ENCODE results near the gene SEMA3D.
"Not testable (repeated sequence)": the region's sequence is repeated elsewhere in the genome, so short reads cannot be mapped to it uniquely, and the experiment has no call there.

Gene SEMA3D

GRCh38 chr7:85006754-85007153 is 180.1 kb downstream of the SEMA3D start:
- TF ChIP-seq Cebpa-rat (IDR thresholded peaks at IDR 0.05), result no peak
- H3K9me3 ChIP-seq, result no peaks in the 10 kb centered on the region
- H3K27me3 ChIP-seq, result no peaks in the 10 kb centered on the region
- H3K9ac ChIP-seq, result no peak overlapping the region
- no peak overlapping the region for H3K27ac ChIP-seq
- no peak overlapping the region for H3K4me3 ChIP-seq
- no peak overlapping the region for H3K4me2 ChIP-seq
- H4K20me1 ChIP-seq, result no peaks in the 10 kb centered on the region
- no peaks in the 10 kb centered on the region for H3K36me3 ChIP-seq
- H3K4me1 ChIP-seq, result no peaks in the 10 kb centered on the region

- TF ChIP-seq Cebpa-rat (IDR thresholded peaks at IDR 0.05), result no peak
- H3K27ac ChIP-seq, result no peak overlapping the region
- H3K36me3 ChIP-seq, result no peaks in the 10 kb centered on the region
- no peak overlapping the region for H3K9ac ChIP-seq
- no peaks in the 10 kb centered on the region for H3K4me1 ChIP-seq
- H3K9me3 ChIP-seq, result no peaks in the 10 kb centered on the region
- no peak overlapping the region for H3K4me3 ChIP-seq
- no peak overlapping the region for H3K4me2 ChIP-seq
- no peaks in the 10 kb centered on the region for H3K27me3 ChIP-seq
- H4K20me1 ChIP-seq, result no peaks in the 10 kb centered on the region
These were observed 182.5 kb downstream of the SEMA3D start for GRCh38 chr7:85004402-85004801.

- no peaks in the 10 kb centered on the region for H4K20me1 ChIP-seq
- H3K9me3 ChIP-seq, result no peaks in the 10 kb centered on the region
- no peak overlapping the region for H3K4me2 ChIP-seq
- H3K4me1 ChIP-seq, result no peaks in the 10 kb centered on the region
- H3K27me3 ChIP-seq, result no peaks in the 10 kb centered on the region
- no peak overlapping the region for H3K9ac ChIP-seq
- no peak for TF ChIP-seq Cebpa-rat (IDR thresholded peaks at IDR 0.05)
- no peak overlapping the region for H3K27ac ChIP-seq
- H3K36me3 ChIP-seq, result no peaks in the 10 kb centered on the region
- H3K4me3 ChIP-seq, result no peak overlapping the region
These were observed 185.1 kb downstream of the SEMA3D start for GRCh38 chr7:85001495-85002345.

- Histone ChIP-seq H4K20me1 (no peaks in the 10 kb centered on the region), H3K36me3 (no peaks in the 10 kb centered on the region), H3K4me1 (no peaks in the 10 kb centered on the region), H3K9ac (no peak overlapping the region), H3K4me3 (no peak overlapping the region), H3K9me3 (no peaks in the 10 kb centered on the region), H3K4me2 (no peak overlapping the region), H3K27me3 (no peaks in the 10 kb centered on the region), H3K27ac (no peak overlapping the region)
- TF ChIP-seq Cebpa-rat (IDR thresholded peaks at IDR 0.05), result no peak
These were observed 186.0 kb downstream of the SEMA3D start for GRCh38 chr7:85000735-85001350.

GRCh38 chr7:84999450-84999849 is 187.4 kb downstream of the SEMA3D start:
- no peak overlapping the region for H3K27ac ChIP-seq
- H3K27me3 ChIP-seq, result no peaks in the 10 kb centered on the region
- H3K4me2 ChIP-seq, result no peak overlapping the region
- H3K4me3 ChIP-seq, result no peak overlapping the region
- H3K9ac ChIP-seq, result no peak overlapping the region
- no peaks in the 10 kb centered on the region for H4K20me1 ChIP-seq
- no peaks in the 10 kb centered on the region for H3K4me1 ChIP-seq
- H3K9me3 ChIP-seq, result no peaks in the 10 kb centered on the region
- TF ChIP-seq Cebpa-rat (IDR thresholded peaks at IDR 0.05), result no peak
- no peaks in the 10 kb centered on the region for H3K36me3 ChIP-seq

GRCh38 chr7:84998665-84999064 is 188.2 kb downstream of the SEMA3D start:
- H3K4me1 ChIP-seq, result no peaks in the 10 kb centered on the region
- TF ChIP-seq Cebpa-rat (IDR thresholded peaks at IDR 0.05), result no peak
- no peaks in the 10 kb centered on the region for H3K27me3 ChIP-seq

GRCh38 chr7:84997626-84998025 is 189.2 kb downstream of the SEMA3D start:
- TF ChIP-seq Cebpa-rat (IDR thresholded peaks at IDR 0.05), result no peak
- Histone ChIP-seq H3K27me3 (no peaks in the 10 kb centered on the region), H3K27ac (no peak overlapping the region), H3K4me2 (no peak overlapping the region), H3K4me3 (no peak overlapping the region), H4K20me1 (no peaks in the 10 kb centered on the region), H3K4me1 (no peaks in the 10 kb centered on the region), H3K36me3 (no peaks in the 10 kb centered on the region), H3K9ac (no peak overlapping the region), H3K9me3 (no peaks in the 10 kb centered on the region)

More at GRCh38 chr7:84998665-84999064, 188.2 kb downstream of the SEMA3D start:
- Histone ChIP-seq H4K20me1 (no peaks in the 10 kb centered on the region), H3K4me3 (no peak overlapping the region), H3K9ac (no peak overlapping the region), H3K4me2 (no peak overlapping the region), H3K27ac (no peak overlapping the region), H3K9me3 (no peaks in the 10 kb centered on the region), H3K36me3 (no peaks in the 10 kb centered on the region)

- H3K27me3 ChIP-seq, H3K36me3 ChIP-seq, H4K20me1 ChIP-seq, H3K27ac ChIP-seq, H3K4me2 ChIP-seq, H3K9ac ChIP-seq, H3K4me3 ChIP-seq, H3K4me1 ChIP-seq, H3K9me3 ChIP-seq: not testable (repeated sequence)
These were observed 193.9 kb downstream of the SEMA3D start for GRCh38 chr7:84992954-84993353.

- no peak overlapping the region for H3K9ac ChIP-seq
- no peaks in the 10 kb centered on the region for H4K20me1 ChIP-seq
- H3K27ac ChIP-seq, result no peak overlapping the region
- H3K36me3 ChIP-seq, result no peaks in the 10 kb centered on the region
- no peak overlapping the region for H3K4me2 ChIP-seq
- H3K27me3 ChIP-seq, result no peaks in the 10 kb centered on the region
- peaks cover 11% of the 10 kb centered on the region for H3K4me1 ChIP-seq
- H3K9me3 ChIP-seq, result no peaks in the 10 kb centered on the region
- TF ChIP-seq Cebpa-rat (IDR thresholded peaks at IDR 0.05), result no peak
- H3K4me3 ChIP-seq, result no peak overlapping the region
These were observed 201.6 kb downstream of the SEMA3D start for GRCh38 chr7:84985073-84985784.

GRCh38 chr7:84982199-84982598 is 204.7 kb downstream of the SEMA3D start:
- Histone ChIP-seq H3K9me3 (no peaks in the 10 kb centered on the region), H3K4me3 (no peak overlapping the region), H3K4me2 (no peak overlapping the region), H4K20me1 (no peaks in the 10 kb centered on the region), H3K36me3 (no peaks in the 10 kb centered on the region), H3K27me3 (no peaks in the 10 kb centered on the region), H3K27ac (no peak overlapping the region), H3K9ac (no peak overlapping the region), H3K4me1 (peaks cover 11% of the 10 kb centered on the region)
- no peak for TF ChIP-seq Cebpa-rat (IDR thresholded peaks at IDR 0.05)
